Endothelial cell of umbilical vein (primary cell): ENCODE measurements around the gene CCDC194. TPM values are rescaled to one million over a fixed set of nuclear protein-coding genes. Genes with fewer than 3 reads are reported as not detected.
A peak's percentile ranks its signal among the peaks of the same experiment; 100 is the strongest.

Experiments
- BruUV-seq: library from RNA; stranded (reverse); fragments of 400-500 nt; replicated peaks from 2 replicates; lab custom pipeline; 2021; lab: Mats Ljungman, UMichigan
- CTCF ChIA-PET: fragments of 300-600, 350-600 bp; sonication (Branson Sonifier 250); formaldehyde crosslinking; loops from one replicate; lab custom pipeline; 2021; ENCODE audit warnings: antibody characterized with exemption, inconsistent platforms; lab: Charles Lee
- POLR2A ChIA-PET: fragments of 300-600, 350-600 bp; sonication (Branson Sonifier 250); formaldehyde crosslinking; loops from one replicate; lab custom pipeline; 2021; ENCODE audit warnings: antibody characterized with exemption, inconsistent platforms; lab: Charles Lee
- DNase-seq: peaks from one replicate; pipeline ENCODE4 v3.0.0-alpha.2; 2011; ENCODE audit warnings: low read depth, low spot score
- FAIRE-seq: peaks from 2 replicates; lab custom pipeline; 2011; peaks lifted over from hg19 to GRCh38; lab: Jason Lieb, UNC
- H2AFZ ChIP-seq: 2 replicates; pipeline ENCODE4 v1.6.0; 2012; ENCODE audit warnings: low read depth, low read length, control low read depth, inconsistent platforms
- H3K27ac ChIP-seq: 2 replicates; pipeline ENCODE4 v1.5.1; 2011; ENCODE audit warnings: low read depth, mild to moderate bottlenecking, control low read depth, low read length, moderate library complexity; ENCODE audit not compliant: insufficient read depth
- H3K27me3 ChIP-seq, 2 experiments: 2 replicates each; pipeline versions ENCODE4 v1.6.0 to v1.6.1; 2011; ENCODE audit warnings: low read length in 2 of 2, mixed read lengths in 1 of 2; ENCODE audit not compliant: control insufficient read depth in 2 of 2, insufficient read depth in 2 of 2
- H3K36me3 ChIP-seq, 2 experiments: 2 replicates in 1 of 2; 3 replicates in 1 of 2; pipeline ENCODE4 v1.5.1; 2011; ENCODE audit warnings: low read length in 2 of 2, mild to moderate bottlenecking in 1 of 2, moderate library complexity in 1 of 2; ENCODE audit not compliant: control insufficient read depth in 2 of 2, insufficient read depth in 2 of 2; ENCODE audit errors: extremely low read depth in 1 of 2
- H3K4me1 ChIP-seq: 3 replicates; pipeline ENCODE4 v1.5.1; 2011; ENCODE audit warnings: mild to moderate bottlenecking, low read length; ENCODE audit not compliant: control insufficient read depth, insufficient read depth; ENCODE audit errors: extremely low read depth
- H3K4me2 ChIP-seq: 2 replicates; pipeline ENCODE4 v1.6.1; 2011; ENCODE audit warnings: low read length, control low read depth, mixed read lengths; ENCODE audit not compliant: insufficient read depth
- H3K4me3 ChIP-seq, 3 experiments: fragments of 200-600 bp in 1 of 3; sonication (generic), shearing (Covaris generic) in 1 of 3; replicated peaks in 1 of 3; 2 replicates each; pipeline ENCODE4 v1.5.1; 2011 to 2016; ENCODE audit warnings: control low read depth in 3 of 3, low read length in 3 of 3, mild to moderate bottlenecking in 2 of 3, inconsistent platforms in 1 of 3, low read depth in 1 of 3, moderate library complexity in 1 of 3; ENCODE audit not compliant: insufficient read depth in 1 of 3
- H3K79me2 ChIP-seq: 2 replicates; pipeline ENCODE4 v1.6.0; 2012; ENCODE audit warnings: low read length, inconsistent platforms; ENCODE audit not compliant: control insufficient read depth, insufficient read depth
- H3K9ac ChIP-seq: replicated peaks from 2 replicates; pipeline ENCODE3; 2011; ENCODE audit warnings: low read length, control low read depth; ENCODE audit not compliant: insufficient read depth; ENCODE audit errors: extremely low read depth
- H3K9me1 ChIP-seq: replicated peaks from 3 replicates; pipeline ENCODE4 v1.6.0; 2011; ENCODE audit warnings: mild to moderate bottlenecking, low read length; ENCODE audit not compliant: control insufficient read depth, insufficient read depth; ENCODE audit errors: extremely low read depth
- H3K9me3 ChIP-seq: replicated peaks from 2 replicates; pipeline ENCODE4 v1.5.1; 2012; ENCODE audit warnings: low read length, inconsistent platforms; ENCODE audit not compliant: control insufficient read depth, insufficient read depth
- H4K20me1 ChIP-seq: replicated peaks from 2 replicates; pipeline ENCODE3; 2011; ENCODE audit warnings: mild to moderate bottlenecking, low read length; ENCODE audit not compliant: control insufficient read depth, insufficient read depth; ENCODE audit errors: extremely low read depth
- JUN ChIP-seq: IDR thresholded peaks from 2 replicates; pipeline ENCODE4 v1.6.1; 2011; ENCODE audit warnings: borderline replicate concordance, low read depth; ENCODE audit not compliant: insufficient read length, insufficient read depth
- dilution Hi-C: fragments of 300-500 bp; cut with MboI; formaldehyde crosslinking; loops from one replicate; pipeline ENCODE4 v1.15.0; 2019; ENCODE audit warnings: low sequenced_read_pairs; ENCODE audit not compliant: extremely low pct_ligation_motif_present
- intact Hi-C: fragments of 100-400 bp; cut with micrococcal nuclease; formaldehyde crosslinking; loops from one replicate; pipeline ENCODE4 v1.10.0; 2022
- polyA plus RNA-seq, 4 experiments: library from polyadenylated mRNA; depleted of rRNA in 3 of 4; stranded (reverse) in 3 of 4; unstranded in 1 of 4; fragments of >200 nt; gene quantifications; 2 replicates each; pipeline versions ENCODE4 v1.2.1 to v1.2.3, GENCODE V29; 2011 to 2012; ENCODE audit warnings: missing spikeins in 1 of 4
- total RNA-seq: library from RNA; stranded (reverse); gene quantifications from 2 replicates; pipeline ENCODE4 v1.2.3, GENCODE V29; 2021
- TF ChIP-seq, protein P1 (sequence below), 2 donors: IDR thresholded peaks; 1 replicate in 1 of 2; 2 replicates in 1 of 2; pipeline ENCODE4 v1.5.1; 2011; ENCODE audit warnings: low read length in 2 of 2, mild to moderate bottlenecking in 2 of 2, moderate library complexity in 2 of 2, control low read depth in 1 of 2, inconsistent platforms in 1 of 2, low read depth in 1 of 2; ENCODE audit not compliant: insufficient read depth in 1 of 2; ENCODE audit errors: extremely low read depth in 1 of 2
- TF ChIP-seq, protein P2 (sequence below): IDR thresholded peaks from 2 replicates; pipeline ENCODE4 v1.6.1; 2011; ENCODE audit not compliant: insufficient read depth, insufficient read length

Gene CCDC194
- total and polyA plus RNA-seq, 2 donors (not counting 3 experiments of a cell fraction or from before 2014, with no cell fraction given) = 0.12 TPM; not detected in 1

DNA sequence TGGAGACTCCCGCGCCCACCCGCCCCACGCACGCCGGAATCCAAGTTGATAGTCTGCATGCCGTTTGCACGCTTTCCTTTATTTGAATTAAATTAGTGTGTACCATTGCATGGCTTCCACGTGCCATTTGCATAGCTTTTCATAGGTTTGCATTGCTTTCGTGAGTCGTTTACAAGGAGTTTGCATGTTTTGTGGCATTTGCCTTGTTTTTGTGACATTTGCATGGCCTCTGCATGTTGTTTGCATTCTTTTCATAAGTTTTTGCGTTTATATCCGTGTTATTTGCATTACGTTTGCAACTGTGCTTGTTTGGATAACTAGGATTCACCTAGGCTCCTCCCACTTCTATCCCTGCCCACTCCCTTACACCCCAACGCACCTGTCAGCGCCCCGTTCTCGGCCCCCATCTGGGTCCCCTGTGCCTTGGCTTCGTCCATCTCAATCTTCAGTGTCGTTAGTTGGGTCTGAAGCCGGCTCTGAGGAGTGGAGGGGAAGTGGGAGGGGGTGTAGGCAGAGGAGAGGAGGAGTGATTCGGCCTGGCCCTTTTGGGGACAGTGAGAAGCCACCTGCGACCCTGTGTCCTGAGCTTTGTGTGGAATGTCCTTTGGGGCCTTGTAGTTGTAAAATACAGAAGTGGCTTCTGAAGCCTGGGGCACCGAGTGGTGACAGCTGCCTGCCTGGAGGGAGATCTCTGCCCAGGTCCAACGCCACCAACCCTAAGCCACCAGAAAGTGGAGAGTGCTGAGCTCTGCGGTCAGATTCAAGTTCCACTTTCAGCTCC is 2.4 kb downstream of the CCDC194 start:
- H3K27me3 ChIP-seq = peaks cover 6% of the 10 kb centered on the region in 2 experiments
- H3K4me3 ChIP-seq = peak overlapping the region in 2 of 3 experiments; percentile 6 to 13
- TF ChIP-seq, protein P1, sequence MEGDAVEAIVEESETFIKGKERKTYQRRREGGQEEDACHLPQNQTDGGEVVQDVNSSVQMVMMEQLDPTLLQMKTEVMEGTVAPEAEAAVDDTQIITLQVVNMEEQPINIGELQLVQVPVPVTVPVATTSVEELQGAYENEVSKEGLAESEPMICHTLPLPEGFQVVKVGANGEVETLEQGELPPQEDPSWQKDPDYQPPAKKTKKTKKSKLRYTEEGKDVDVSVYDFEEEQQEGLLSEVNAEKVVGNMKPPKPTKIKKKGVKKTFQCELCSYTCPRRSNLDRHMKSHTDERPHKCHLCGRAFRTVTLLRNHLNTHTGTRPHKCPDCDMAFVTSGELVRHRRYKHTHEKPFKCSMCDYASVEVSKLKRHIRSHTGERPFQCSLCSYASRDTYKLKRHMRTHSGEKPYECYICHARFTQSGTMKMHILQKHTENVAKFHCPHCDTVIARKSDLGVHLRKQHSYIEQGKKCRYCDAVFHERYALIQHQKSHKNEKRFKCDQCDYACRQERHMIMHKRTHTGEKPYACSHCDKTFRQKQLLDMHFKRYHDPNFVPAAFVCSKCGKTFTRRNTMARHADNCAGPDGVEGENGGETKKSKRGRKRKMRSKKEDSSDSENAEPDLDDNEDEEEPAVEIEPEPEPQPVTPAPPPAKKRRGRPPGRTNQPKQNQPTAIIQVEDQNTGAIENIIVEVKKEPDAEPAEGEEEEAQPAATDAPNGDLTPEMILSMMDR (IDR thresholded peaks at IDR 0.05; ENCODE audit: extremely low read depth in 1 of 2, insufficient read depth in 1 of 2, low read depth in 1 of 2, low read length in 2 of 2) = no peak
- TF ChIP-seq JUN = no peak
- TF ChIP-seq, protein P2, sequence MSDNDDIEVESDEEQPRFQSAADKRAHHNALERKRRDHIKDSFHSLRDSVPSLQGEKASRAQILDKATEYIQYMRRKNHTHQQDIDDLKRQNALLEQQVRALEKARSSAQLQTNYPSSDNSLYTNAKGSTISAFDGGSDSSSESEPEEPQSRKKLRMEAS = no peak
- ChIA-PET POLR2A (interaction anchor here (0.7 to 1.4 kb wide), 3 partner anchors 12 to 468 kb away, joined by 3 to 5 read pairs (median 3); partner anchors contain the start of gene MVB12A), CTCF (interaction anchor here (0.7 to 3.2 kb wide), 14 partner anchors 17 to 162 kb away, joined by 3 to 12 read pairs (median 4); partner anchors contain the start of genes ABHD8, ANO8 and SLC27A1)
- H3K4me2 ChIP-seq = peak overlapping the region; percentile 77
- H3K79me2 ChIP-seq = no peaks in the 10 kb centered on the region
- H3K4me1 ChIP-seq = peaks cover 16% of the 10 kb centered on the region
- no peak for FAIRE-seq
- dilution Hi-C loops = no loop called here
- no peak overlapping the region for H3K9ac ChIP-seq
- no peaks in the 10 kb centered on the region for H4K20me1 ChIP-seq
- intact Hi-C loops = loop anchor here (1.0 kb wide), 2 partner anchors 45 to 99 kb away; no protein-coding TSS in a partner anchor
- no peaks in the 10 kb centered on the region for H3K9me1 ChIP-seq
- no TSS peak for BruUV-seq
- H3K36me3 ChIP-seq = no peaks in the 10 kb centered on the region
- no peak for DNase-seq
- no peak overlapping the region for H3K27ac ChIP-seq
- peak overlapping the region; percentile 80 for H2AFZ ChIP-seq
- H3K9me3 ChIP-seq = no peaks in the 10 kb centered on the region
